GM12865 (cell line): Measurements from ENCODE around the gene RCCD1.
A peak's percentile ranks its signal among the peaks of the same experiment; 100 is the strongest.

ENCODE experiments used
- DNase-seq: peaks from one replicate; pipeline ENCODE4 v3.0.0; 2010; ENCODE audit warnings: low read depth
- H3K4me3 ChIP-seq: 2 replicates; pipeline ENCODE4 v1.5.1; 2011; ENCODE audit warnings: mild to moderate bottlenecking, low read depth, low read length, control low read depth
- CTCF ChIP-seq: IDR thresholded peaks from 2 replicates; pipeline ENCODE4 v1.5.1; 2011; ENCODE audit warnings: low read length, control low read depth, low read depth, inconsistent platforms; ENCODE audit not compliant: insufficient read depth; ENCODE audit errors: missing control alignments

RCCD1 gene

GRCh38 chr15:90972133-90972532 is 17.4 kb downstream of the RCCD1 start:
- DNase-seq = no peak
- TF ChIP-seq CTCF = no peak
- no peak overlapping the region for H3K4me3 ChIP-seq

GRCh38 chr15:90974216-90974615 is 19.5 kb downstream of the RCCD1 start:
- no peak for TF ChIP-seq CTCF
- no peak for DNase-seq
- no peak overlapping the region for H3K4me3 ChIP-seq

- no peak for TF ChIP-seq CTCF
- no peak overlapping the region for H3K4me3 ChIP-seq
- no peak for DNase-seq
Measured at GRCh38 chr15:90979582-90979981, 24.9 kb downstream of the RCCD1 start.

- peak; percentile 72 for DNase-seq
- H3K4me3 ChIP-seq = no peak overlapping the region
- no peak for TF ChIP-seq CTCF
Measured at GRCh38 chr15:90981681-90982080, 27.0 kb downstream of the RCCD1 start.

- DNase-seq = peak; percentile 53
- no peak for TF ChIP-seq CTCF
- H3K4me3 ChIP-seq = no peak overlapping the region
Measured at GRCh38 chr15:90982135-90982534, 27.5 kb downstream of the RCCD1 start.

- peak overlapping the region; percentile 25 for H3K4me3 ChIP-seq
- no peak for TF ChIP-seq CTCF
- DNase-seq = peak; percentile 68
Measured at GRCh38 chr15:90986790-90987507, 32.3 kb downstream of the RCCD1 start.
